Measurements from ENCODE around the gene COL11A2. TPM values are rescaled to one million over a fixed set of nuclear protein-coding genes. Genes with fewer than 3 reads are reported as not detected.
A peak's percentile ranks its signal among the peaks of the same experiment; 100 is the strongest.

The COL11A2 gene
- total RNA-seq, 1 donor from 2014 or later = 10.0 TPM

DNA sequence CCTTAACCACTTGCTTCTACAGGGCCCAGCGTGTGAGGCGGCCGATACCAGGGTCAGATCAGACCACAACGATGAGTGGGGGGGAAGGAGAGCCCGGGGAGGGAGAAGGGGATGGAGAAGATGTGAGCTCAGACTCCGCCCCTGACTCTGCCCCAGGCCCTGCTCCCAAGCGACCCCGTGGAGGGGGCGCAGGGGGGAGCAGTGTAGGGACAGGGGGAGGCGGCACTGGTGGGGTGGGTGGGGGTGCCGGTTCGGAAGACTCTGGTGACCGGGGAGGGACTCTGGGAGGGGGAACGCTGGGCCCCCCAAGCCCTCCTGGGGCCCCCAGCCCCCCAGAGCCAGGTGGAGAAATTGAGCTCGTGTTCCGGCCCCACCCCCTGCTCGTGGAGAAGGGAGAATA lies 18.9 kb upstream of the COL11A2 start:
- Mint-ChIP-seq H3K27me3 (ENCODE audit: low read depth) (no peaks in the 10 kb centered on the region), H3K4me3 (ENCODE audit: unreplicated experiment) (no peak overlapping the region), H3K36me3 (ENCODE audit: low read depth) (peaks cover 9% of the 10 kb centered on the region), H3K4me1 (ENCODE audit: low read depth) (peaks cover 49% of the 10 kb centered on the region), H3K9me3 (ENCODE audit: low read depth) (no peaks in the 10 kb centered on the region), H3K27ac (ENCODE audit: unreplicated experiment) (no peak overlapping the region)
- no peak for DNase-seq (ENCODE audit: low spot score)
- no peak for TF ChIP-seq CTCF (IDR thresholded peaks at IDR 0.05)

DNA sequence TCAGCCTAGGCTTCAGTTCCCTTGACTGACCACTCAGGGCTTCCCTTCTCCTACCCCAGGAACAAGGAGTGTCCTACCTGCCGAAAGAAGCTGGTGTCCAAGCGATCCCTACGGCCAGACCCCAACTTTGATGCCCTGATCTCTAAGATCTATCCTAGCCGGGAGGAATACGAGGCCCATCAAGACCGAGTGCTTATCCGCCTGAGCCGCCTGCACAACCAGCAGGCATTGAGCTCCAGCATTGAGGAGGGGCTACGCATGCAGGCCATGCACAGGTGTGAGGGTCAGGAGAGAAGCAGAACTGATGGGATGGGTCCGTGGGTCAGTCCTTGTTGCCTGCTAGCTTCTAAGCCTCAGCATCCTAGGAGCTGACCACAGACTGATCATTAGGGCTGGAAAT lies 17.6 kb upstream of the COL11A2 start:
- H3K9me3 Mint-ChIP-seq (ENCODE audit: low read depth) = no peaks in the 10 kb centered on the region
- H3K27ac Mint-ChIP-seq (ENCODE audit: unreplicated experiment) = no peak overlapping the region
- peaks cover 9% of the 10 kb centered on the region for H3K36me3 Mint-ChIP-seq (ENCODE audit: low read depth)
- TF ChIP-seq CTCF (IDR thresholded peaks at IDR 0.05) = no peak
- H3K27me3 Mint-ChIP-seq (ENCODE audit: low read depth) = no peaks in the 10 kb centered on the region
- no peak for DNase-seq (ENCODE audit: low spot score)
- H3K4me1 Mint-ChIP-seq (ENCODE audit: low read depth) = peaks cover 61% of the 10 kb centered on the region
- no peak overlapping the region for H3K4me3 Mint-ChIP-seq (ENCODE audit: unreplicated experiment)

DNA sequence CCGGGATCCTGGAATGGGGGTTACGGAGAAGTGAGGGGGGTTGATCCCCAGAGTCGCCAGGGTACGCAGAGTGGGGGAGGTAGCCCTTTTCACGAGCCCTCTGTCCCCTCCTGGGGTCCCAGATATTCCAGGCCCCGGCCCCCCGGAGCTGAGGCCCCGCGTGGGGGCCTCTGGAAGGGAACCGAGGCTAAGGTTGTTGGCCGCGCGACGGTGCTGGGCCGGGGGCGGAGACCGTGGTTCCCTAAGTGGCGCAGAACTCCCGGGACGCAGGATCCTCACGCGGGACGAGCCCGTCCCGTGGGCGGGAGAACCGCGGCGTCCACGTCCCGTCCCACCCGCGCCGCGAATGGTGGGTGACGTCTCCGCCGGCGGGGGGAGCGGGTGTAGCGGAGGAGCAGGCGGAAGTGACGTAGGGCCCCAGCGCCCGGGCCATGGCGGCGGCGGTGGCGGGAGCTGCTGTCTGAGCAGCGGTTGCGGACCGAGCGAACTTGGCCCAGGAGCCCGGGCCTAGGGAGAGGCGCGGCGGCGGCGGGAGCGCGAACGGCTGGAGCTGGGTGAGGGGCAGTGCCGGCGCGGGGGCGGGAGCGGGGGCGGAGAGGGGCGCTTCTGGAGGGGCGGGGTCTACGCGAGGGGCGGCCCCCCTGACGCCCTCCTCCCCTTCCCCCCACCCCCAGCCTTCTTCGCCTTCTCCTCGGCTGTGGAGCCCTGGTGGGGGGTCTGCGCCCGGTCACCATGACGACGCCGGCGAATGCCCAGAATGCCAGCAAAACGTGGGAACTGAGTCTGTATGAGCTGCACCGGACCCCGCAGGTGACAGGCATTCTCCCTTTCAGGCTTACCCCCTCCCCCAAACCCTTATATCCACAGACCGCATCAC lies 16.1 kb upstream of the COL11A2 start, which contains the start of gene RING1:
Gene RING1, plus strand, starts transcription at position 410 of the 877 bp plus-strand sequence. Its CDS starts 323 bp downstream, at position 733.
- Mint-ChIP-seq H3K9me3 (ENCODE audit: low read depth) (no peaks in the 10 kb centered on the region), H3K4me1 (ENCODE audit: low read depth) (peaks cover 63% of the 10 kb centered on the region), H3K27ac (ENCODE audit: unreplicated experiment) (peak within 1 kb of the TSS; percentile 98), H3K4me3 (ENCODE audit: unreplicated experiment) (peak within 1 kb of the TSS; percentile 96), H3K27me3 (ENCODE audit: low read depth) (no peaks in the 10 kb centered on the region), H3K36me3 (ENCODE audit: low read depth) (peaks cover 13% of the 10 kb centered on the region)
- TF ChIP-seq CTCF (IDR thresholded peaks at IDR 0.05) = no peak
- no peak for DNase-seq (ENCODE audit: low spot score)

DNA sequence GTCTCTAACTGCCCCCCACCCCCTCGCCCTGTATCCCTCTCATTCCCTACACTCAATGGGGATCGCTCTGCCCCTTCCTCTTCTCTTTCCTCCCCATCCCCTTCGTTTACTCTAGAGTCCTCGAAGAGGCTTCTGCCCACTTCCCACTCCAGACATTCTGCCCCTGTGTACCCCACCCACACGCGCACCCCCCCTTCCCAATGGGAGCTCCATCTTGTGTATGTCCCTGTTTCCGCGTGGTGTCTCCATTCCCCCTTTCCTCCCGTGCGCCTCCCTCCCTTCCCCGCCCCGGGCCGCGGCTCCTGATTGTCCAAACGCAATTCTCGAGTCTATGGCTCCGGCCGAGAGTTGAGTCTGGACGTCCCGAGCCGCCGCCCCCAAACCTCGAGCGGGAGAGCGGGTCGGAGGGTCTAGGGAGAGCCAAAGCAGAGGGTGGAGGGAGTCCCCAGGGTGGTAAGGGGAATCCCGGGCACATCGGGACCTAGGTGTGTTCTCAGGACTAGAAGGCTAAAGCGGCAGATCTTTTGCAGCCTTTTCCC lies 15.4 kb upstream of the COL11A2 start:
- Mint-ChIP-seq H3K27ac (ENCODE audit: unreplicated experiment) (peak overlapping the region; percentile 98), H3K27me3 (ENCODE audit: low read depth) (no peaks in the 10 kb centered on the region), H3K4me1 (ENCODE audit: low read depth) (peaks cover 63% of the 10 kb centered on the region), H3K9me3 (ENCODE audit: low read depth) (no peaks in the 10 kb centered on the region), H3K4me3 (ENCODE audit: unreplicated experiment) (peak overlapping the region; percentile 96), H3K36me3 (ENCODE audit: low read depth) (peaks cover 20% of the 10 kb centered on the region)
- no peak for DNase-seq (ENCODE audit: low spot score)
- TF ChIP-seq CTCF (IDR thresholded peaks at IDR 0.05) = no peak

- Mint-ChIP-seq H3K36me3 (ENCODE audit: low read depth) (peaks cover 26% of the 10 kb centered on the region), H3K27me3 (ENCODE audit: low read depth) (no peaks in the 10 kb centered on the region), H3K4me1 (ENCODE audit: low read depth) (peaks cover 63% of the 10 kb centered on the region), H3K4me3 (ENCODE audit: unreplicated experiment) (peak overlapping the region; percentile 96), H3K9me3 (ENCODE audit: low read depth) (no peaks in the 10 kb centered on the region), H3K27ac (ENCODE audit: unreplicated experiment) (peak overlapping the region; percentile 98)
- no peak for DNase-seq (ENCODE audit: low spot score)
- TF ChIP-seq CTCF (IDR thresholded peaks at IDR 0.05) = no peak
Measured at GRCh38 chr6:33206864-33207551, 14.7 kb upstream of the COL11A2 start.
